ENCODE measurements around the gene UFSP2.

Gene UFSP2, protein sequence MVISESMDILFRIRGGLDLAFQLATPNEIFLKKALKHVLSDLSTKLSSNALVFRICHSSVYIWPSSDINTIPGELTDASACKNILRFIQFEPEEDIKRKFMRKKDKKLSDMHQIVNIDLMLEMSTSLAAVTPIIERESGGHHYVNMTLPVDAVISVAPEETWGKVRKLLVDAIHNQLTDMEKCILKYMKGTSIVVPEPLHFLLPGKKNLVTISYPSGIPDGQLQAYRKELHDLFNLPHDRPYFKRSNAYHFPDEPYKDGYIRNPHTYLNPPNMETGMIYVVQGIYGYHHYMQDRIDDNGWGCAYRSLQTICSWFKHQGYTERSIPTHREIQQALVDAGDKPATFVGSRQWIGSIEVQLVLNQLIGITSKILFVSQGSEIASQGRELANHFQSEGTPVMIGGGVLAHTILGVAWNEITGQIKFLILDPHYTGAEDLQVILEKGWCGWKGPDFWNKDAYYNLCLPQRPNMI

DNA sequence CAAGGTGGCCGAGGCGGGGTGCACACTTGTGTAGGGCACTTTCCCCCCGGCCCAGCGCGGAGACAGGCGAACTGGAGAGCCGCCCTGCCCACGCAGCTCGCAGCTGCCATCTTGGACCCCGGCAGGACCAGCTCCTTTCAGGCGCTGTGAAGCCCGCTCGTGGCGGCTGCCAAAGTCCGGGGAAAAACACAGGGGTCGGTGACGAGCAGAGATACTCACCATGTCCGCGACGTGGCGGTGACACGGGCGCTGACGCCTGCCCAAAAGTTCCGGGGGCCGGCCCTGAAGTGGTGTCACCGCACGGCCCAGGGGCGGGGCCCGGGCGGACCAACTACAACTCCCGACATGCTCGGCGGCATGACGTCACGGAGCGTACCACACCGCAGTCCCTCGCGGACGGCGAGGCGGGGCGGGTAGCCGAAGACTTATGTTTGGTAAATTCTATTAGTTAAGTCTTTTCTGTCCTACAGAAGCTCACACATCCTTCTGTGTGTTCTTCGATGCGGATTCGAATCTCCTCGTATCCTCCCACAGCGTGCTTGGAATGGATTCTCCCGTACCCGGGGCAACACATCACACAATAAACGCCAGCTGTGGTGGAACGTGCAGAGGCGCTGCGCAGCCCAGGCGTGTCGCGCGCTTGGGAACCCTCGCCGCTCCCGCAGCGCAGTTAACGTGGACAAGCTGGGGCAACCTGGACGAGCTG is at the start of gene UFSP2:
UFSP2 (minus strand) TSS at position 318 of the 706 bp plus-strand sequence; CDS start at position 222, 96 bp downstream.
- H3K4me3 ChIP-seq (ENCODE audit: insufficient read depth, low read length, poor library complexity, severe bottlenecking), result peak within 1 kb of the TSS; percentile 75

DNA sequence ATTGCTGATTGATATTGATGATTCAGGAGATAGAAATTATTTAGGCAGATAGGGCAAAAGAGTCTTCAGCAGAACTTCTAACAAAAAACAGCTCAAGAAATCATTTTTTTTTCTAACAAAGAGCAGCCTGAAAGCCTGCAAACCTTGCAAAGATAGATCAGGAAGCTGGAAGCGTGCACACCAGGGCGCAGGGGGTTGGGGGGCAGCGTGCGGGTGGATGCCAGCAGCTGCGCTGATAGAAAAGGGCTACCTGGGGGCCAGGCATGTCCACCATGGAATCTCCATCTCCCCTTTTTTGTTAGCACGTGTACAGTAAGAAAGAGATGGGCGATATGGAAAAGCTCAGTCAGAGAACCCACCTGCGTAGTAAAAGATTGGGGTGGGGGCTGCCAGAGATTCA is 47.5 kb upstream of the UFSP2 start:
- TF ChIP-seq, protein P1, sequence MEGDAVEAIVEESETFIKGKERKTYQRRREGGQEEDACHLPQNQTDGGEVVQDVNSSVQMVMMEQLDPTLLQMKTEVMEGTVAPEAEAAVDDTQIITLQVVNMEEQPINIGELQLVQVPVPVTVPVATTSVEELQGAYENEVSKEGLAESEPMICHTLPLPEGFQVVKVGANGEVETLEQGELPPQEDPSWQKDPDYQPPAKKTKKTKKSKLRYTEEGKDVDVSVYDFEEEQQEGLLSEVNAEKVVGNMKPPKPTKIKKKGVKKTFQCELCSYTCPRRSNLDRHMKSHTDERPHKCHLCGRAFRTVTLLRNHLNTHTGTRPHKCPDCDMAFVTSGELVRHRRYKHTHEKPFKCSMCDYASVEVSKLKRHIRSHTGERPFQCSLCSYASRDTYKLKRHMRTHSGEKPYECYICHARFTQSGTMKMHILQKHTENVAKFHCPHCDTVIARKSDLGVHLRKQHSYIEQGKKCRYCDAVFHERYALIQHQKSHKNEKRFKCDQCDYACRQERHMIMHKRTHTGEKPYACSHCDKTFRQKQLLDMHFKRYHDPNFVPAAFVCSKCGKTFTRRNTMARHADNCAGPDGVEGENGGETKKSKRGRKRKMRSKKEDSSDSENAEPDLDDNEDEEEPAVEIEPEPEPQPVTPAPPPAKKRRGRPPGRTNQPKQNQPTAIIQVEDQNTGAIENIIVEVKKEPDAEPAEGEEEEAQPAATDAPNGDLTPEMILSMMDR (IDR thresholded peaks at IDR 0.05; ENCODE audit: insufficient read depth, low read length, poor library complexity, severe bottlenecking), result no peak
- TF ChIP-seq EZH2phosphoT487 (conservative IDR thresholded peaks at IDR 0.05; ENCODE audit: low read length), result no peak
- peaks cover 64% of the 10 kb centered on the region for H3F3A ChIP-seq (ENCODE audit: insufficient read depth)
- H3K4me2 ChIP-seq (ENCODE audit: low read depth, low read length, poor library complexity, severe bottlenecking), result peak overlapping the region; percentile 98
- H3K27me3 ChIP-seq (ENCODE audit: low read length), result no peaks in the 10 kb centered on the region
- H3K9me3 ChIP-seq (ENCODE audit: insufficient read depth, low read length), result no peaks in the 10 kb centered on the region
- peak overlapping the region; percentile 96 for H3K27ac ChIP-seq (ENCODE audit: low read depth, low read length)
- H3K79me2 ChIP-seq (ENCODE audit: insufficient read depth, low read length), result peaks cover 47% of the 10 kb centered on the region
- H3K4me3 ChIP-seq (ENCODE audit: insufficient read depth, low read length, poor library complexity, severe bottlenecking), result peak overlapping the region; percentile 97
- H4K20me1 ChIP-seq (ENCODE audit: low read depth, low read length), result no peaks in the 10 kb centered on the region
- peaks cover 5% of the 10 kb centered on the region; the same call in 1 of the 2 replicates for H3K36me3 ChIP-seq (ENCODE audit: low read length)
- H2AFZ ChIP-seq (ENCODE audit: low read depth, low read length, severe bottlenecking), result no peak overlapping the region
- H3K9ac ChIP-seq (ENCODE audit: low read length), result peak overlapping the region; percentile 100
- H3K9me2 ChIP-seq (replicated peaks; ENCODE audit: insufficient read depth, low read length), result no peaks in the 10 kb centered on the region

More for the DNA sequence above, at the start of gene UFSP2:
- Histone ChIP-seq H3K9ac (ENCODE audit: low read length) (peak within 1 kb of the TSS; percentile 72), H3K9me3 (ENCODE audit: insufficient read depth, low read length) (no peaks in the 10 kb centered on the region), H3K4me2 (ENCODE audit: low read depth, low read length, poor library complexity, severe bottlenecking) (peak within 1 kb of the TSS; percentile 72), H3K9me2 (replicated peaks; ENCODE audit: insufficient read depth, low read length) (no peaks in the 10 kb centered on the region), H2AFZ (ENCODE audit: low read depth, low read length, severe bottlenecking) (peak within 1 kb of the TSS; percentile 93), H4K20me1 (ENCODE audit: low read depth, low read length) (no peaks in the 10 kb centered on the region), H3K36me3 (ENCODE audit: low read length) (0 out of 2 replicates have a peak, but pooled peaks cover 2% of the 10 kb centered on the region), H3K27me3 (ENCODE audit: low read length) (no peaks in the 10 kb centered on the region), H3K27ac (ENCODE audit: low read depth, low read length) (peak within 1 kb of the TSS; percentile 77), H3K79me2 (ENCODE audit: insufficient read depth, low read length) (no peaks in the 10 kb centered on the region), H3F3A (ENCODE audit: insufficient read depth) (no peaks in the 10 kb centered on the region)
- TF ChIP-seq EZH2phosphoT487 (conservative IDR thresholded peaks at IDR 0.05; ENCODE audit: low read length), result no peak
- TF ChIP-seq, protein P1 (IDR thresholded peaks at IDR 0.05; ENCODE audit: insufficient read depth, low read length, poor library complexity, severe bottlenecking), result no peak

DNA sequence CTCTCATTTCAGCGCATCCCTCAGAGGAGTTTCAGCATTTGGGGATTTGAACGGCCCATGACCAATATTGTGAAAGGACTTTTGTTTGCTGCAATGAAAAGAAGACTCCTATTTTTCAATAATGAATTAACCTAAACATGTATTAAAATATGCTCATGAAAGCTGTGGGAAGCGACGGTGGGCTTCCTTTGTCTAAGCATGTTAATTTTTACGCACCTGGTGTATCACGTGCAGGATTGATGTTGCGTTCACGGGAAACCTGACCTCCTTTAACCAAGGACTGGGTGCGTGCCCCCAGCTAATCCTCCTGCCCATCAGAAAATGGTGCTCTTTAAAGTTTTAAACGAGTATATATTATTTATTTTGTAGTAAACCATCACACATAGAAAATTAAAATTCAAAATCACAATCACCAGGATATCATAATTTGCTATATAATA is 46.4 kb upstream of the UFSP2 start:
- peaks cover 5% of the 10 kb centered on the region; the same call in 1 of the 2 replicates for H3K36me3 ChIP-seq (ENCODE audit: low read length)
- H3K79me2 ChIP-seq (ENCODE audit: insufficient read depth, low read length), result peaks cover 52% of the 10 kb centered on the region
- peak overlapping the region; percentile 97 for H3K4me3 ChIP-seq (ENCODE audit: insufficient read depth, low read length, poor library complexity, severe bottlenecking)
- H4K20me1 ChIP-seq (ENCODE audit: low read depth, low read length), result no peaks in the 10 kb centered on the region
- H3F3A ChIP-seq (ENCODE audit: insufficient read depth), result peaks cover 53% of the 10 kb centered on the region
- H3K9ac ChIP-seq (ENCODE audit: low read length), result peak overlapping the region; percentile 100
- no peak overlapping the region for H2AFZ ChIP-seq (ENCODE audit: low read depth, low read length, severe bottlenecking)
- H3K4me2 ChIP-seq (ENCODE audit: low read depth, low read length, poor library complexity, severe bottlenecking), result peak overlapping the region; percentile 98
- H3K9me2 ChIP-seq (replicated peaks; ENCODE audit: insufficient read depth, low read length), result no peaks in the 10 kb centered on the region
- no peaks in the 10 kb centered on the region for H3K27me3 ChIP-seq (ENCODE audit: low read length)
- H3K27ac ChIP-seq (ENCODE audit: low read depth, low read length), result peak overlapping the region; percentile 96
- H3K9me3 ChIP-seq (ENCODE audit: insufficient read depth, low read length), result no peaks in the 10 kb centered on the region
- TF ChIP-seq, protein P1 (IDR thresholded peaks at IDR 0.05; ENCODE audit: insufficient read depth, low read length, poor library complexity, severe bottlenecking), result no peak

Measured in SU-DHL-6 (cell line).